H1 (cell line): Measurements from ENCODE around the gene ELOVL1. TPM values are rescaled to one million over a fixed set of nuclear protein-coding genes. Genes with fewer than 3 reads are reported as not detected.

Source experiments
- CHD1 ChIP-seq: IDR thresholded peaks from 2 replicates; pipeline ENCODE4 v1.6.1; 2012; ENCODE audit warnings: low read depth, low read length, improper control_type of control experiment
- CTBP2 ChIP-seq: IDR thresholded peaks from 2 replicates; pipeline ENCODE4 v1.7.0; 2011; ENCODE audit warnings: borderline replicate concordance, mild to moderate bottlenecking, moderate library complexity, mixed read lengths, low read length; ENCODE audit not compliant: insufficient read depth, insufficient read length
- RNF2 ChIP-seq: fragments of 200-900, 300-1000 bp; sonication (generic); IDR thresholded peaks from 2 replicates; pipeline ENCODE4 v1.7.1; 2016; ENCODE audit warnings: borderline replicate concordance, low read depth, mild to moderate bottlenecking, antibody characterized with exemption, low read length; ENCODE audit not compliant: poor library complexity, severe bottlenecking; ENCODE audit errors: missing control alignments
- polyA plus RNA-seq, 7 experiments: library from polyadenylated mRNA; depleted of rRNA in 3 of 7; stranded (reverse) in 5 of 7; unstranded in 2 of 7; fragments of >200 nt in 5 of 7; fragments of 200-250 nt in 2 of 7; gene quantifications; 1 replicate in 5 of 7; 2 replicates in 1 of 7; 4 replicates in 1 of 7; pipeline versions ENCODE4 v1.2.1 to v1.2.3, GENCODE V29; 2011 to 2013; ENCODE audit warnings: missing spikeins in 2 of 7, mixed read lengths in 2 of 7
- total RNA-seq: library from RNA; stranded (reverse); fragmentation: NEBNext Ultra II Directional; extraction: Animal tissue kit (Norgen Biotek cat#: 25700); gene quantifications from 2 replicates; pipeline ENCODE4 v1.2.1, GENCODE V29; 2021

The ELOVL1 gene
- total and polyA plus RNA-seq, 2 of the 8 experiments (the other 6 are each of a cell fraction or from before 2014, with no cell fraction given) = 28.5 to 68.1 TPM

- no peak for TF ChIP-seq CTBP2
- no peak for TF ChIP-seq RNF2
- no peak for TF ChIP-seq CHD1
These were observed 23.5 kb downstream of the ELOVL1 start (continued) for GRCh38 chr1:43344267-43344850.
